Endometrial microvascular endothelial cells (primary cell): Measurements from ENCODE around the gene AGBL1. TPM values are rescaled to one million over a fixed set of nuclear protein-coding genes. Genes with fewer than 3 reads are reported as not detected.

Source experiments
- in situ Hi-C: cut with HindIII; loops from 2 replicates; pipeline ENCODE4 v1.10.0; 2017; ENCODE audit warnings: low sequenced_read_pairs, low pct_unique_long_range_greater_than_20kb; ENCODE audit errors: inconsistent ontology term
- total RNA-seq: library from RNA; depleted of rRNA; stranded (reverse); fragments of >200 nt; gene quantifications from one replicate; pipeline ENCODE4 v1.2.3, GENCODE V29; 2015; ENCODE audit errors: inconsistent ontology term

AGBL1 gene
- total RNA-seq, 1 donor from 2014 or later: not detected

GRCh38 chr15:86157606-86158293 lies 78.1 kb downstream of the AGBL1 start:
- in situ Hi-C loops: no loop called here

- in situ Hi-C loops: no loop called here
Observed at GRCh38 chr15:86159468-86159867, 79.8 kb downstream of the AGBL1 start.

GRCh38 chr15:86161250-86161649 lies 81.6 kb downstream of the AGBL1 start:
- in situ Hi-C loops: no loop called here

- in situ Hi-C loops: no loop called here
Observed at GRCh38 chr15:86162172-86162591, 82.5 kb downstream of the AGBL1 start.

- in situ Hi-C loops: no loop called here
Observed at GRCh38 chr15:86162641-86163040, 83.0 kb downstream of the AGBL1 start.

DNA sequence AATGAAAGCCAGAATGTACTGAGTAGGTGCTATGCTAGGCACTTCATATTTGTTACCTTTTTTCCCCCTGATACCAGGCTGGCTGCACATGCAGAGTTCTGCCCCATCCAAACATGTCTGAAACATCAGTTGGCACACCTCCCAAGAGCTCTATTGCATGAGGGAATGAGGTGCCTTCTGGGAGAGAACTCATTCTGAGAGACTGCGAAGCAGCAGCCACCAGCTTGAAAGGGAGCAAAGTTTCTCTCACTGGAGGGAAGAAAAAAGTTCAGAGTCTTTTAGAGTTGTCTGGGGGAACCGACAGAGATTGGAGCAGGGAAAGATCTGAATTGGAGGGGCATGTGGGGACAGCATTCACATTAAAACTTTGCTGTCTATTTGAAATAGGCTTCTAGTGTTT lies 84.1 kb downstream of the AGBL1 start:
- in situ Hi-C loops: no loop called here

- in situ Hi-C loops: no loop called here
Observed at GRCh38 chr15:86164232-86164898, 84.7 kb downstream of the AGBL1 start.

DNA sequence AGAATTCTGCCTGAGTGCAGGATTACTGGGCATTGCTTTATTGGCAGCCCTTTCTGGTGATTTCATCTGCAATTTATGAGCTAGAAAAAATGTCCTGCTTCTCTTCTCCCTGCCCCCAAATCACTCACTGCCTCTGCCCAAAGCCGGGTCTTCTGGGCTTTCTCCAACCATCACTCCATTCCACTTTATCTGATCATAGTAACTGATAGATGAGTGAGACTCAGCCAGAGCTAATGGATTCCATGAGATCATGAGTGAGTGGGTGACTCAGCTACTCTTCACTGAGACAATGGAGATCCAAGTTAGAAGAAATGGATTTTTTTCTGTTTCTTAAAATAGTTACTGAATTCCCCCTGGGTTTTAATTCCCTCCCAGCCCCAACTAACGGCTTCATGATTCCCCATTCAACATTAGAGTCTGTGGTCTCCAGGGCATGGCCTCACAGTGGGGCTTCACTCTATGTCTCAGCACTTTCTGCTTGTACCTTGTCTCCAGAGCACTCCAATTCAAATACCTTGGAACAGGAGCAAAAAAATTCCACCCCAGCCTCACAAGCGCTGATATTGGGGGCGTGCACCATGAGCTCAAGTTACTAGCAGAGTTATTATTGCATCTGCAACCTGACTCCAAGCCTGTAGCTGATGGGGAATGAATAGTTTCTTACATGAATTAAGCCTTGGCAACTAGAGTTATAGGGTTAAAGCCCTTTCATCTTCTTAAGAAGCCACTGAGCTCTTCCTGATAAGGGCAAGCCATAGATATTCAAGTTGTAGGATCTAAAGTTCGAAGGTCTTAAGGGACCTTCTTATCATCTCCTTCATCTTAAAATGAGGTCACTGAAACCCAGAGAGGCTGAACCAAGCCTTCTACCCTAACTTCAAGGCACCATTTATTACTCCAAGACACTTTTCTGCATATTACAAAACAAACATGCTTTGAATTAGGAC lies 85.9 kb downstream of the AGBL1 start:
- in situ Hi-C loops: no loop called here

DNA sequence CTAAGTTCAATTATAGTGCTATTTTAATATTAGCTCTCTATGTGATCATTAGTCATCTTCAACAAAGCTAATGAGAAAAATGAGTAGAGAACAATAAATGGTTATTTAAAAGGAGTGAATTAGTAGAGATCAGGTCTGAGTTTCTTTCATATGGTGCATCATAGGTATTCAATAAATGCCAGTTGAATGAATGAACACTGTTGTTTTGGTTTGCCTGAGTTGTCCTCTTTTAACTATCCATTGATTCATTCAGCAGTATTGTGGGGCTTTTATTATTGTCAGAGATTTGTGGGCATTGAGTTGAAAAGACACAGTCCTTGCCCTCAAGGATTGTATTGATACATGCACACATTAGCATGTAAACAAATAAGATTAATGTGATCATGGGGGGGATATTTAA lies 88.2 kb downstream of the AGBL1 start:
- in situ Hi-C loops: no loop called here

- in situ Hi-C loops: no loop called here
Observed at GRCh38 chr15:86178845-86179244, 99.2 kb downstream of the AGBL1 start.

DNA sequence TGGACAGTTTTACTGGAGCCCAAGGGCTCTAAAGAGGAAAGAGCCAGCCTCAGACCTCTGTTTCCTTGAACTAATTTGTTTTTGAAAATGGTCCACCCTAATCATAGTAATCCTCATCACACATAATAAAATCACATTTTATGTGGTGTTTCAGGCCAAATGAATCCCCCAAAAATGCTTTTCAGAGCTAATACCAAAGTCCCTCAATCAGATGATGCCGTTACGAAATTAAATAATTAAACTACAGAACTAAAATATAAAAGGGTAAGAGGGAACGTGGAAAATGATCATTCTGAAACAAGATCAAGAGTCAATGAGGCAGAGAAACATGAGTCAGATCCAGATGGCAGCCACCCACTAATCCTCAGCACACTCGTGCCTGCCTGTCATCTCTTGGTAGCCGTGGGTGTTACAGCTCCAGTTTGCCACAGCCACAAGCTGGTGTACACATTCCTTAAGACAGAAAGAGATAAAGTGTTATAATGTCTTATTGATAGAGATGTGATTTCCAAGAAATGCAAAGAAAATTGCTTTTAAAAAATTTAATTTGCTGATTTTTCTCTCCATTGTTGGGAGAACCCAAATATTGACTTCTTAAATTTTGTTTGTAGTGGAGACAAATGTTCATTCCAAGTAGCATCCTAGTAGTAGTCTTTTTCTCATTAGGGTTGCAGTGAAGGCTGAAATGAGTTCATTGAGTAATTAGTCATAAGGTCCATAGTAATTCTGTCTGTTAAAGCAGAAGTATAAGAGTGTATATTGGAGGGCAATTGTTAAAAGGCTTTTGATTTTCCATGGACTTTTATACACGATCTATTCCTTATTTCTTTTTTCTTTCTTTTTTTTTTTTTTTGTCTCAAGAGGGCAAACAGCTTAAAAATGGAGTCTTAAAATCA lies 104.2 kb downstream of the AGBL1 start:
- in situ Hi-C loops: no loop called here

DNA sequence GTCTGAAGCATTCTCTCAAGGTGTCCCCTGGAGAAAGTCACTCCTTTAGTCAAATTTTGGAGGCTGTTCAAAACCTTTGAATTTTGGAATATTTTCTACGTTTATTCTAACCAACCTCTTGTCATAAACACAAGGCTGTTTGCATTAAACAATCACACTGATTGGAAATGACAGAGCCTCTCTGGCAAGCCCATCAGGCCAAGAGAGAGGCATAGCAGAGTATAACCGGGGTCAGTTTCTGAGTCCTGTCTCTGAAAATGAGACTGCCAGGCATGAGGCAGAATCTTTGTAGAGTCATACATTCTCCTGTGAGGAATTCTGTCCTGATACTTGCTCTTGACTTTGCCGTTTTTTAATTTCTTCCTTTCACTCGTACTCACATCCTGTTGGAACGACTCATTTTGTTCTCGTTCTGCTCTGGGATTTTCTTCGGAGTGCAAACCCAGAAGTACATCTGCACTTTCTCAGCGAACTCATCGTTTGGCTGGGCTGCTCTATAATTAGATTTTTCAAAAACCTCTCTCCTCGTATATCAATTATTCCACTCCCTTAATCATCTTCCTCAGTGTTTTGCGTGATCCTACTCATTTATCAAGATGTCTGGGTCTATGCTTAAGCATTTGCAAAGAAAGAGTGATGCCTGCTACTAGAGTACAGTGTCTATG lies 114.2 kb downstream of the AGBL1 start:
- in situ Hi-C loops: no loop called here

DNA sequence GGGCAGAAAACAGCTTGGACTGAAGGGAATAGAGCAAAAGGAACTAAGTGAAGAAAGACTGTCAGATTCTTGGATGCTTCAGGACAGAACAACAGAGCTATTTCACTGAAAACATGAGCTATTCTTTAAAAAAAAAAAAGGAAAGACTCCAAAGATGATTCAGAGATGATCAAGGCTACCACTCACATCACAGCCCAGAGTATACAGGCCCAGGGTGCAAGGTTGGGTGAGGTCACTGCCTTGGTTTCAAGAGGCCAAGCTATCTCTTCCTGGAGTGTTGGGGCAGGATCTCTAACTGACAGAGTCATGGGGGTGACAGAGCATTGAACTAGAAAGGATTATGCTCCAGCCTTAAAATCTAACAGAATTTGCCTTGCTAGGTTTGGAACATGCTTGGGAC lies 118.1 kb downstream of the AGBL1 start:
- in situ Hi-C loops: no loop called here

DNA sequence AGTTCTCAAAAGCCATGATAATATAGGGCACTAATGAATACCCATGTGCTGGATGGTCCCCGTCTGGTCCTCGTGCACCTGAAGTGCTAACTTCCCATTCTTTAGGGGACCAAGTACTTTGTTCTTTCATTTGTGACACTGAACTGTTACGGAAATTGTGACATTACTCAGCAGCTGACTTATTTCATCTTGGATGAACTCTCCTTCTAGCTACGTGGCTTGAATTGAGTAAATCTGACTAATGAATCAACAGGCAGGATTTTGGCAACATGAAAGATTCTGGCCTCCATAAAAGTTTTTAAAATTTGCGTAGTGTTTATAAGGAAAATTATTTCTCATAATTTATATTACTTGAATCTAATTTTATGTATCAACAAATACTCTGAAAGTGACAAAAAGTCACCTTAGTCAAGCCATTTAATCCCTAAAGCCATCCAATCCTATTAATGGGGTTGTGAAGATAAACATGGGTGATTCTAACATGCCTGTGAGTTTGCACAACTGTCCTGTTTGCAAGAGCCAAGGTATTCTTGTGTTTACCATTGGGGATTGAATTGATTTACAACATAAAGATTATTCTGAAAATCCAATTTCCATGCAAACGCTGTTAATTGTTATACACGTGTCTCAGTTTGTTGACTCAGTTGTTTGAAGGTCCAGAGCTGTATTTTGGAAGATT lies 119.9 kb downstream of the AGBL1 start:
- in situ Hi-C loops: no loop called here

DNA sequence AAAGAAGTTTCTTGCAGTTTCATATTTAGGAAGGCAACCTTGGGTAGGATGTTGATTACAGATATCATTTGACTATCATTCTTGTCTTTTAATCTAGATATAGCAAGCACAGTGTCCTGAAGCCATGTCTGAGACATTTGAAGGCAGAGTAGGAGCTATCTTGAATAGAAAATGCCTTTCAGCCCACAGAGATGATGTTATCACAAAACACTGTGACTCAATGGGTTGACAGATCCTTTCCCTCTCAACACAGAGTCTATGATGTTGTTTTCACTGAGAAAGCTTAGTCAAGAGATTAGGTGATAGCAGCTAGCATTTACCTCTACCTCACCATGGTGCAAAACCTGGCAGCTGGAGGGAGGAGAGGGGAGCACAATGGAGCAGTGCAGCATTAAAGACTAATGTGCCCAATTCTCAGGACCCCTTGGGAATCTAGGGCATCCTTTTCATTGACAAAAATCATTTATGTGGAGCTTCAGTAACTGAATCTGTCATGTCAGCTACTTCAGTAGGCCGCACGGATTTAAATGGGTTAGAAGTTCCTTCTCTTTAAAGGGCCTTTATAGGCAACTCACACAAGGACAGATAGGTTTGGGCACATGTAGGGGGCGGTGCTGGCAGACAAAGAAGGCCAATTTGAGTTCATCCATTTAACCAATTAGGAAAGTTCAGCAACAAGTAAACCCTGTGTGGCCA lies 121.8 kb downstream of the AGBL1 start:
- in situ Hi-C loops: no loop called here

DNA sequence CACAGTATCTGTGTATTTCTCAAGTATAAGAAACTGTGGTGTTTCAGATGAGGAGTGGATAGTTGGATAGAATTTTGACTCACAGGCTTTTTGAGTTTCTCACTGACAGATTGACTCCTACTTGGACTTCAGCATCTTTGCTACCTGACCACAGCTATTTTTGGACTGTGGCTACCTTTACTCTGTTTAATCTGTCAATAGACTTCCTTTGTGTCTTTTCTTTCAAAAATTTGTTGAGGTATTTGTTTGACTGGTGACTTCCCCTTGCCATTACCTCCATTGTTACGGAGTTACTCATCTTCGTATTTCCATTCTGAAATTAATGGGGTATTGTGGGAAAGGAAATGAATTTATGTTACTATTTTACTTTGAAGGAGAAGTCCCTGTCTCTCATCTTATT lies 123.8 kb downstream of the AGBL1 start:
- in situ Hi-C loops: no loop called here

DNA sequence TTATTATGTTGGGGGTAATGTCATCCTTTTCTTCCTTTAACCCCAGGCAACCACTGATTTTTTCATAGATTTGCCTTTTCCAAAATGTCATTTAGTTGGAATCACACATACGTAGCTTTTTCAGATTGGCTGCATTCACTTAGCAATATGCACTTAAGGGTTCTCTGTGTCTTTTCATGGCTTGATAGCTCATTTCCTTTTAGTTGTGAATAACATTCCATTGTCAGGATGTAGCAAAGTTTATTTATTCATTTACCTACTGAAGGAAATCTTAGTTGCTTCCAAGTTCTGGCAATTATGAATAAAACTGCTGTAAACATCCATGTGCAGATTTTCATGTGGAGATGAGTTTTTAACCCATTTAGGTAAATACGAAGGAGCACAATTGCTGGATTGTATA lies 125.4 kb downstream of the AGBL1 start:
- in situ Hi-C loops: no loop called here
